HCT116 (cell line): ENCODE measurements around the gene MYL6B. TPM values are rescaled to one million over a fixed set of nuclear protein-coding genes. Genes with fewer than 3 reads are reported as not detected.

ENCODE experiments used
- ATAC-seq: fragments of 200-7000 bp; cut with Tn5 transposase; 2 replicates; pipeline ENCODE4 v1.9.1; 2020; ENCODE audit warnings: mild to moderate bottlenecking, moderate library complexity
- BruUV-seq: library from RNA; stranded (reverse); fragments of 400-500 nt; replicated peaks from 2 replicates; lab custom pipeline; 2021; lab: Mats Ljungman, UMichigan
- CTCF ChIA-PET: fragments of 300-600 bp; sonication (Branson Sonifier 250); formaldehyde crosslinking; loops from one replicate; lab custom pipeline; 2021; ENCODE audit warnings: antibody characterized with exemption; lab: Charles Lee
- POLR2A ChIA-PET: fragments of 300-600, 350-600 bp; sonication (Branson Sonifier 250); formaldehyde crosslinking; loops from one replicate; lab custom pipeline; 2021; ENCODE audit warnings: antibody characterized with exemption; lab: Charles Lee
- RAD21 ChIA-PET, 2 experiments: fragments of 300-600 bp; sonication (Branson Sonifier 250); formaldehyde crosslinking; loops; one replicate each; lab custom pipeline; 2023; ENCODE audit warnings: low total read pairs in 2 of 2; ENCODE audit not compliant: uncharacterized antibody in 2 of 2, unreplicated experiment in 2 of 2, low non-redundant PET in 1 of 2; lab: Charles Lee
- DNase-seq: peaks from one replicate; pipeline ENCODE4 v3.0.0-alpha.2; 2010; ENCODE audit warnings: low read depth, low spot score
- H2AFZ ChIP-seq: fragments of 200-600 bp; shearing (Covaris generic), sonication (generic); 2 replicates; pipeline ENCODE4 v1.6.1; 2017; ENCODE audit warnings: low read depth, mixed run types, mixed read lengths, antibody characterized with exemption, low read length; ENCODE audit not compliant: poor library complexity, severe bottlenecking
- H3K27ac ChIP-seq: 2 replicates; pipeline ENCODE4 v1.5.1; 2012; ENCODE audit warnings: low read depth, low read length
- H3K27me3 ChIP-seq: fragments of 200-600 bp; sonication (generic); 2 replicates; pipeline ENCODE4 v1.6.1; 2016; ENCODE audit warnings: mixed run types, low read length, mixed read lengths; ENCODE audit not compliant: insufficient read depth
- H3K36me3 ChIP-seq, 2 experiments: fragments of 200-500 bp in 1 of 2; fragments of 200-600 bp in 1 of 2; sonication (Bioruptor generic) in 1 of 2; sonication (generic) in 1 of 2; 2 replicates each; pipeline versions ENCODE4 v1.5.1 to v1.6.1; 2014 to 2016; ENCODE audit warnings: low read length in 2 of 2, inconsistent platforms in 1 of 2, mixed read lengths in 1 of 2, mixed run types in 1 of 2; ENCODE audit not compliant: insufficient read depth in 2 of 2, control insufficient read depth in 1 of 2
- H3K4me1 ChIP-seq, 2 experiments: fragments of 200-600 bp in 1 of 2; sonication (generic) in 1 of 2; 2 replicates each; pipeline versions ENCODE4 v1.5.1 to v1.6.1; 2012 to 2017; ENCODE audit warnings: low read length in 2 of 2, inconsistent platforms in 1 of 2, mild to moderate bottlenecking in 1 of 2, mixed read lengths in 1 of 2, mixed run types in 1 of 2, moderate library complexity in 1 of 2; ENCODE audit not compliant: insufficient read depth in 2 of 2, control insufficient read depth in 1 of 2
- H3K4me2 ChIP-seq: fragments of 200-600 bp; sonication (generic); 2 replicates; pipeline ENCODE4 v1.6.1; 2017; ENCODE audit warnings: mixed run types, low read length, mixed read lengths
- H3K4me3 ChIP-seq, 2 experiments: fragments of 200-600 bp in 1 of 2; sonication (generic) in 1 of 2; replicated peaks in 1 of 2; 2 replicates each; pipeline ENCODE4 v1.5.1; 2011 to 2016; ENCODE audit warnings: low read length in 2 of 2, control low read depth in 1 of 2, low read depth in 1 of 2, mild to moderate bottlenecking in 1 of 2, mixed read lengths in 1 of 2, mixed run types in 1 of 2
- H3K79me2 ChIP-seq: fragments of 200-600 bp; sonication (generic); 2 replicates; pipeline ENCODE4 v1.6.1; 2017; ENCODE audit warnings: mild to moderate bottlenecking, mixed run types, low read length, moderate library complexity, mixed read lengths; ENCODE audit not compliant: insufficient read depth
- H3K9ac ChIP-seq: fragments of 200-600 bp; sonication (generic); 2 replicates; pipeline ENCODE4 v1.6.1; 2016; ENCODE audit warnings: low read length, mixed read lengths
- H3K9me2 ChIP-seq: fragments of 200-600 bp; sonication (generic), shearing (Covaris generic); 2 replicates; pipeline ENCODE4 v1.6.1; 2017; ENCODE audit warnings: mixed run types, mild to moderate bottlenecking, moderate library complexity; ENCODE audit not compliant: insufficient read depth
- H3K9me3 ChIP-seq, 2 experiments: fragments of 200-500 bp in 1 of 2; fragments of 200-600 bp in 1 of 2; sonication (Bioruptor generic) in 1 of 2; sonication (generic) in 1 of 2; 2 replicates each; pipeline ENCODE4 v1.6.1; 2014 to 2017; ENCODE audit warnings: low read length in 2 of 2, mixed read lengths in 2 of 2, inconsistent platforms in 1 of 2, low read depth in 1 of 2, mild to moderate bottlenecking in 1 of 2, mixed run types in 1 of 2, moderate library complexity in 1 of 2; ENCODE audit not compliant: control insufficient read depth in 1 of 2, insufficient read depth in 1 of 2
- H4K20me1 ChIP-seq: fragments of 200-600 bp; sonication (generic), shearing (Covaris generic); 2 replicates; pipeline ENCODE4 v1.6.1; 2017; ENCODE audit warnings: mixed run types, mild to moderate bottlenecking, moderate library complexity; ENCODE audit not compliant: insufficient read depth
- CBX3 ChIP-seq: IDR thresholded peaks from 2 replicates; pipeline ENCODE4 v1.6.1; 2012; ENCODE audit warnings: low read depth
- CTCF ChIP-seq, 3 experiments: fragments of 200-600 bp in 1 of 3; sonication (generic) in 1 of 3; IDR thresholded peaks in 2 of 3; conservative IDR thresholded peaks in 1 of 3; 2 replicates each; pipeline ENCODE4 v1.5.1; 2012 to 2017; ENCODE audit warnings: low read depth in 2 of 3, low read length in 2 of 3, antibody characterized with exemption in 1 of 3, borderline replicate concordance in 1 of 3, control low read depth in 1 of 3, mild to moderate bottlenecking in 1 of 3, mixed read lengths in 1 of 3, mixed run types in 1 of 3, moderate library complexity in 1 of 3; ENCODE audit not compliant: insufficient read depth in 1 of 3
- MAX ChIP-seq: IDR thresholded peaks from 2 replicates; pipeline ENCODE4 v1.6.1; 2012
- SIN3A ChIP-seq: IDR thresholded peaks from 2 replicates; pipeline ENCODE4 v1.6.1; 2012; ENCODE audit warnings: low read depth
- SRF ChIP-seq: IDR thresholded peaks from 2 replicates; pipeline ENCODE4 v1.6.1; 2012; ENCODE audit warnings: low read depth
- YY1 ChIP-seq: IDR thresholded peaks from 2 replicates; pipeline ENCODE4 v1.6.1; 2011; ENCODE audit warnings: low read length, low read depth, moderate library complexity, mild to moderate bottlenecking; ENCODE audit not compliant: insufficient replicate concordance; ENCODE audit errors: extremely low read depth
- ZFX ChIP-seq: fragments of 450-650 bp; IDR thresholded peaks from 2 replicates; pipeline ENCODE4 v1.6.1; 2017
- intact Hi-C: fragments of 100-400 bp; cut with micrococcal nuclease; formaldehyde crosslinking; loops from 2 replicates; pipeline ENCODE4 v1.10.0; 2022
- total RNA-seq: library from RNA; stranded (reverse); gene quantifications from one replicate; pipeline ENCODE4 v1.2.1, GENCODE V29; 2021; ENCODE audit not compliant: unreplicated experiment

The MYL6B gene
- total RNA-seq, 1 experiment from 2014 or later: 94.3 TPM

- Histone ChIP-seq H3K4me2 (no peak overlapping the region), H3K9me2 (no peaks in the 10 kb centered on the region), H3K27me3 (no peaks in the 10 kb centered on the region), H2AFZ (no peak overlapping the region), H3K4me1 (peaks cover 0 to 5% of the 10 kb centered on the region in 2 experiments; a peak in 2 of 4 replicates), H3K79me2 (no peaks in the 10 kb centered on the region), H3K27ac (no peak overlapping the region), H3K9ac (no peak overlapping the region)
- RAD21 ChIA-PET: no interaction called here
- no TSS peak for BruUV-seq
- POLR2A ChIA-PET: interaction anchor here (3.8 kb wide), 1 partner anchor 16 kb away, joined by 14 read pairs; the partner anchor contains the start of gene ESYT1
- no peak for ATAC-seq
- intact Hi-C loops: no loop called here
- no peak for TF ChIP-seq CTCF (IDR thresholded peaks at IDR 0.05 in 2 of 3, conservative IDR thresholded peaks at IDR 0.05 in 1 of 3; ENCODE audit: borderline replicate concordance in 1 of 3, insufficient read depth in 1 of 3, low read depth in 2 of 3, low read length in 2 of 3)
- TF ChIP-seq MAX: no peak
- TF ChIP-seq YY1: no peak
- TF ChIP-seq, all 23 proteins: peak for 0
- CTCF ChIA-PET: no interaction called here
- Histone ChIP-seq H3K36me3 (peaks cover 30 to 42% of the 10 kb centered on the region in 2 experiments), H4K20me1 (no peaks in the 10 kb centered on the region), H3K9me3 (no peaks in the 10 kb centered on the region), H3K4me3 (no peak overlapping the region)
- no peak for DNase-seq
These were observed 8.5 kb upstream of the MYL6B start for GRCh38 chr12:56143870-56144269.

- no peaks in the 10 kb centered on the region for H3K79me2 ChIP-seq
- H4K20me1 ChIP-seq: no peaks in the 10 kb centered on the region
- no peak overlapping the region for H3K4me3 ChIP-seq
- H3K27me3 ChIP-seq: no peaks in the 10 kb centered on the region
- H3K9me3 ChIP-seq: no peaks in the 10 kb centered on the region
- no peak overlapping the region for H3K9ac ChIP-seq
- ChIA-PET RAD21 (no interaction called here), POLR2A (interaction anchor here (3.8 kb wide), 1 partner anchor 17 kb away, joined by 14 read pairs; the partner anchor contains the start of gene ESYT1), CTCF (no interaction called here)
- intact Hi-C loops: no loop called here
- ATAC-seq: no peak
- H3K36me3 ChIP-seq: peaks cover 30 to 34% of the 10 kb centered on the region in 2 experiments
- DNase-seq: no peak
- no peak overlapping the region for H3K4me2 ChIP-seq
- no peaks in the 10 kb centered on the region for H3K9me2 ChIP-seq
- TF ChIP-seq SIN3A (no peak), SRF (no peak), ZFX (no peak), CTCF (IDR thresholded peaks at IDR 0.05 in 2 of 3, conservative IDR thresholded peaks at IDR 0.05 in 1 of 3; ENCODE audit: borderline replicate concordance in 1 of 3, insufficient read depth in 1 of 3, low read depth in 2 of 3, low read length in 2 of 3) (no peak), CBX3 (no peak)
- BruUV-seq: no TSS peak
- peaks cover 0 to 5% of the 10 kb centered on the region in 2 experiments; a peak in 2 of 4 replicates for H3K4me1 ChIP-seq
- H2AFZ ChIP-seq: no peak overlapping the region
- H3K27ac ChIP-seq: no peak overlapping the region
These were observed 7.2 kb upstream of the MYL6B start for GRCh38 chr12:56145217-56145616.
